IMR-90 (cell line): ENCODE data around the gene CDK5RAP2. TPM values are rescaled to one million over a fixed set of nuclear protein-coding genes. Genes with fewer than 3 reads are reported as not detected.

Source experiments
- ATAC-seq: fragments of 200-7000 bp; cut with Tn5 transposase; 2 replicates; pipeline ENCODE4 v1.9.1; 2020; ENCODE audit warnings: low read depth, mild to moderate bottlenecking, moderate library complexity
- BruUV-seq: library from RNA; stranded (reverse); fragments of 400-500 nt; replicated peaks from 2 replicates; lab custom pipeline; 2021; lab: Mats Ljungman, UMichigan
- CTCF ChIA-PET: fragments of 300-600 bp; formaldehyde crosslinking; extraction: SDS; loops from one replicate; lab custom pipeline; 2021; ENCODE audit warnings: antibody characterized with exemption; lab: Yijun Ruan, JAX
- POLR2A ChIA-PET: fragments of 300-600 bp; sonication (Branson Sonifier 250); formaldehyde crosslinking; loops from one replicate; lab custom pipeline; 2022; ENCODE audit warnings: antibody characterized with exemption; ENCODE audit not compliant: unreplicated experiment; lab: Charles Lee
- DNase-seq: peaks from one replicate; pipeline ENCODE4 v3.0.0; 2013
- H2AFZ ChIP-seq: replicated peaks from 2 replicates; pipeline ENCODE3; 2013; ENCODE audit warnings: low read length, mild to moderate bottlenecking; ENCODE audit not compliant: poor library complexity
- H2AK5ac ChIP-seq: 2 replicates; pipeline ENCODE4 v1.6.1; 2013; ENCODE audit warnings: low read depth, low read length, inconsistent platforms
- H2AK9ac ChIP-seq: replicated peaks from 2 replicates; pipeline ENCODE3; 2013; ENCODE audit warnings: mild to moderate bottlenecking, low read depth, low read length, moderate library complexity; ENCODE audit not compliant: poor library complexity
- H2BK120ac ChIP-seq: 2 replicates; pipeline ENCODE4 v1.6.1; 2013; ENCODE audit warnings: low read depth, low read length, inconsistent platforms
- H2BK15ac ChIP-seq: 3 replicates; pipeline ENCODE4 v1.6.1; 2013; ENCODE audit warnings: low read depth, low read length, inconsistent platforms
- H2BK20ac ChIP-seq: 2 replicates; pipeline ENCODE4 v1.6.1; 2013; ENCODE audit warnings: low read depth, mild to moderate bottlenecking, inconsistent platforms, low read length, moderate library complexity
- H2BK5ac ChIP-seq: 2 replicates; pipeline ENCODE4 v1.6.1; 2013; ENCODE audit warnings: mild to moderate bottlenecking, low read depth, low read length, inconsistent platforms; ENCODE audit not compliant: poor library complexity, severe bottlenecking
- H3K14ac ChIP-seq: replicated peaks from 2 replicates; pipeline ENCODE4 v1.6.1; 2013; ENCODE audit warnings: low read depth, low read length, inconsistent platforms
- H3K18ac ChIP-seq: 2 replicates; pipeline ENCODE4 v1.6.1; 2013; ENCODE audit warnings: low read depth, low read length, control low read depth
- H3K23ac ChIP-seq: 2 replicates; pipeline ENCODE4 v1.6.1; 2013; ENCODE audit warnings: low read depth, low read length, inconsistent platforms
- H3K27ac ChIP-seq: 2 replicates; pipeline ENCODE4 v1.5.1; 2013; ENCODE audit warnings: mild to moderate bottlenecking, control low read depth, low read length; ENCODE audit not compliant: insufficient read depth
- H3K27me3 ChIP-seq: 2 replicates; pipeline ENCODE4 v1.6.1; 2013; ENCODE audit warnings: low read length; ENCODE audit not compliant: control insufficient read depth, insufficient read depth
- H3K36me3 ChIP-seq: 2 replicates; pipeline ENCODE4 v1.6.1; 2013; ENCODE audit warnings: low read length, mixed read lengths; ENCODE audit not compliant: control insufficient read depth, insufficient read depth
- H3K4ac ChIP-seq: 2 replicates; pipeline ENCODE4 v1.6.1; 2013; ENCODE audit warnings: low read depth, low read length, inconsistent platforms
- H3K4me1 ChIP-seq: 2 replicates; pipeline ENCODE4 v1.6.1; 2013; ENCODE audit warnings: low read length, mixed read lengths; ENCODE audit not compliant: control insufficient read depth, insufficient read depth
- H3K4me2 ChIP-seq: 2 replicates; pipeline ENCODE4 v1.6.1; 2013; ENCODE audit warnings: low read depth, mild to moderate bottlenecking, control low read depth, low read length, moderate library complexity
- H3K4me3 ChIP-seq: 2 replicates; pipeline ENCODE4 v1.5.1; 2013; ENCODE audit warnings: low read depth, mild to moderate bottlenecking, control low read depth, low read length, moderate library complexity; ENCODE audit not compliant: insufficient read depth
- H3K56ac ChIP-seq: 2 replicates; pipeline ENCODE4 v1.6.1; 2013; ENCODE audit warnings: low read length, inconsistent platforms; ENCODE audit not compliant: insufficient read depth; ENCODE audit errors: extremely low read depth
- H3K79me1 ChIP-seq, 2 experiments: 2 replicates each; pipeline ENCODE4 v1.6.1; 2013; ENCODE audit warnings: low read length in 2 of 2, inconsistent platforms in 1 of 2, low read depth in 1 of 2
- H3K9ac ChIP-seq: 2 replicates; pipeline ENCODE4 v1.6.1; 2013; ENCODE audit warnings: low read depth, low read length, control low read depth
- H3K9me1 ChIP-seq: 2 replicates; pipeline ENCODE4 v1.6.1; 2013; ENCODE audit warnings: low read length, inconsistent platforms; ENCODE audit not compliant: insufficient read depth
- H3K9me3 ChIP-seq: 2 replicates; pipeline ENCODE4 v1.6.1; 2013; ENCODE audit warnings: low read length; ENCODE audit not compliant: control insufficient read depth, insufficient read depth
- H4K20me1 ChIP-seq: 2 replicates; pipeline ENCODE4 v1.6.1; 2013; ENCODE audit warnings: low read length, inconsistent platforms; ENCODE audit not compliant: insufficient read depth
- H4K5ac ChIP-seq: 2 replicates; pipeline ENCODE4 v1.6.1; 2013; ENCODE audit warnings: mild to moderate bottlenecking, low read depth, low read length, control low read depth
- H4K8ac ChIP-seq, 2 experiments: 2 replicates each; pipeline ENCODE4 v1.6.1; 2013; ENCODE audit warnings: low read depth in 2 of 2, low read length in 2 of 2, control low read depth in 1 of 2, inconsistent platforms in 1 of 2
- H4K91ac ChIP-seq: 2 replicates; pipeline ENCODE4 v1.6.1; 2013; ENCODE audit warnings: low read depth, low read length, inconsistent platforms; ENCODE audit not compliant: insufficient read depth
- CEBPB ChIP-seq: IDR thresholded peaks from 2 replicates; pipeline ENCODE4 v1.6.1; 2012; ENCODE audit warnings: low read depth, low read length, improper control_type of control experiment
- FOS ChIP-seq: fragments of 150-350 bp; IDR thresholded peaks from 2 replicates; pipeline ENCODE4 v1.6.1; 2016; ENCODE audit warnings: low read depth, low read length
- MAFK ChIP-seq: IDR thresholded peaks from 2 replicates; pipeline ENCODE4 v1.6.1; 2012; ENCODE audit warnings: low read depth, low read length, improper control_type of control experiment
- MAZ ChIP-seq: IDR thresholded peaks from 2 replicates; pipeline ENCODE4 v1.6.1; 2012; ENCODE audit warnings: low read depth, mild to moderate bottlenecking, low read length, improper control_type of control experiment, moderate library complexity, borderline replicate concordance
- POLR2A ChIP-seq: IDR thresholded peaks from 2 replicates; pipeline ENCODE4 v1.6.1; 2012; ENCODE audit warnings: mild to moderate bottlenecking, low read depth, low read length
- RAD21 ChIP-seq: IDR thresholded peaks from 2 replicates; pipeline ENCODE4 v1.6.1; 2012; ENCODE audit warnings: low read length, improper control_type of control experiment
- RCOR1 ChIP-seq: IDR thresholded peaks from 2 replicates; pipeline ENCODE4 v1.6.1; 2012; ENCODE audit warnings: mild to moderate bottlenecking, low read length, improper control_type of control experiment; ENCODE audit not compliant: insufficient replicate concordance
- WGBS, 2 experiments: methylation state at CpG; one replicate each; pipeline versions ENCODE4 v1.1.5 to v1.1.7; 2013; ENCODE audit warnings: missing lambda C conversion rate in 2 of 2; ENCODE audit not compliant: insufficient read length in 1 of 2; ENCODE audit errors: extremely low coverage in 2 of 2; 5-methylcytosine and 5-hydroxymethylcytosine counted together
- dilution Hi-C: fragments of 300-500 bp; cut with HindIII; formaldehyde crosslinking; loops from one replicate; pipeline ENCODE4 v1.14.3; 2018; ENCODE audit warnings: low sequenced_read_pairs; ENCODE audit not compliant: unreplicated experiment
- in situ Hi-C: fragments of 300-500 bp; cut with MboI; formaldehyde crosslinking; loops from 3 replicates; pipeline ENCODE4 v1.14.3; 2019; ENCODE audit warnings: low sequenced_read_pairs, inconsistent platforms, mixed read lengths
- intact Hi-C: fragments of 100-400 bp; cut with micrococcal nuclease; formaldehyde crosslinking; loops from 2 replicates; pipeline ENCODE4 v1.10.0; 2022
- polyA plus RNA-seq, 3 experiments: library from polyadenylated mRNA; depleted of rRNA; stranded (reverse); fragments of >200 nt; gene quantifications; 2 replicates each; pipeline ENCODE4 v1.2.3, GENCODE V29; 2012; ENCODE audit warnings: low replicate concordance in 1 of 3
- total RNA-seq: library from RNA; depleted of rRNA; stranded (reverse); fragments of >200 nt; gene quantifications from 2 replicates; pipeline ENCODE4 v1.2.3, GENCODE V29; 2012
- TF ChIP-seq, protein P1 (sequence below): conservative IDR thresholded peaks from 2 replicates; pipeline ENCODE4 v1.5.1; 2012; ENCODE audit warnings: mild to moderate bottlenecking, low read depth, low read length, improper control_type of control experiment

The CDK5RAP2 gene
- total and polyA plus RNA-seq, 2 of the 4 experiments (the other 2 are of a cell fraction): 29.5 to 31.7 TPM

DNA sequence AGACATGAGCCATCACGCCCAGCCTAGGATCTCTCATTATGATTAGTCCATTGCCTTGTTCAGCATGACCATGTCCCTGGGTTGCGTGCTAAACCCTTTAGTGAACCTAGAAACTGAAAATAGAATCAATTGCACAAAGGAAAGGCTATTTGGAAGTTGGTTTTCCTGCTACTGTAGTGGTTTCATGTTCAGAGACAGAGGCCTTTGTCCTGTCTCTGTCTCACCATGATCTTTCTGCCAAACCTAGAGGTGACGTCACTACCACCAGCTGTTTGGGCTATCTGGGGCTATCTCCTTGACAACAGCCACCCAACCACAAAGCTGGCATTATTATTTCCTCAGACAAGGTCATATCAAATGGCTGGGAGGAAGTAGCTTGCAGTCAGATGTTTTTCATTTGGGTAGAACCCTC is 4.0 kb upstream of the CDK5RAP2 start (continued):
- TF ChIP-seq, protein P1, sequence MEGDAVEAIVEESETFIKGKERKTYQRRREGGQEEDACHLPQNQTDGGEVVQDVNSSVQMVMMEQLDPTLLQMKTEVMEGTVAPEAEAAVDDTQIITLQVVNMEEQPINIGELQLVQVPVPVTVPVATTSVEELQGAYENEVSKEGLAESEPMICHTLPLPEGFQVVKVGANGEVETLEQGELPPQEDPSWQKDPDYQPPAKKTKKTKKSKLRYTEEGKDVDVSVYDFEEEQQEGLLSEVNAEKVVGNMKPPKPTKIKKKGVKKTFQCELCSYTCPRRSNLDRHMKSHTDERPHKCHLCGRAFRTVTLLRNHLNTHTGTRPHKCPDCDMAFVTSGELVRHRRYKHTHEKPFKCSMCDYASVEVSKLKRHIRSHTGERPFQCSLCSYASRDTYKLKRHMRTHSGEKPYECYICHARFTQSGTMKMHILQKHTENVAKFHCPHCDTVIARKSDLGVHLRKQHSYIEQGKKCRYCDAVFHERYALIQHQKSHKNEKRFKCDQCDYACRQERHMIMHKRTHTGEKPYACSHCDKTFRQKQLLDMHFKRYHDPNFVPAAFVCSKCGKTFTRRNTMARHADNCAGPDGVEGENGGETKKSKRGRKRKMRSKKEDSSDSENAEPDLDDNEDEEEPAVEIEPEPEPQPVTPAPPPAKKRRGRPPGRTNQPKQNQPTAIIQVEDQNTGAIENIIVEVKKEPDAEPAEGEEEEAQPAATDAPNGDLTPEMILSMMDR: no peak

DNA sequence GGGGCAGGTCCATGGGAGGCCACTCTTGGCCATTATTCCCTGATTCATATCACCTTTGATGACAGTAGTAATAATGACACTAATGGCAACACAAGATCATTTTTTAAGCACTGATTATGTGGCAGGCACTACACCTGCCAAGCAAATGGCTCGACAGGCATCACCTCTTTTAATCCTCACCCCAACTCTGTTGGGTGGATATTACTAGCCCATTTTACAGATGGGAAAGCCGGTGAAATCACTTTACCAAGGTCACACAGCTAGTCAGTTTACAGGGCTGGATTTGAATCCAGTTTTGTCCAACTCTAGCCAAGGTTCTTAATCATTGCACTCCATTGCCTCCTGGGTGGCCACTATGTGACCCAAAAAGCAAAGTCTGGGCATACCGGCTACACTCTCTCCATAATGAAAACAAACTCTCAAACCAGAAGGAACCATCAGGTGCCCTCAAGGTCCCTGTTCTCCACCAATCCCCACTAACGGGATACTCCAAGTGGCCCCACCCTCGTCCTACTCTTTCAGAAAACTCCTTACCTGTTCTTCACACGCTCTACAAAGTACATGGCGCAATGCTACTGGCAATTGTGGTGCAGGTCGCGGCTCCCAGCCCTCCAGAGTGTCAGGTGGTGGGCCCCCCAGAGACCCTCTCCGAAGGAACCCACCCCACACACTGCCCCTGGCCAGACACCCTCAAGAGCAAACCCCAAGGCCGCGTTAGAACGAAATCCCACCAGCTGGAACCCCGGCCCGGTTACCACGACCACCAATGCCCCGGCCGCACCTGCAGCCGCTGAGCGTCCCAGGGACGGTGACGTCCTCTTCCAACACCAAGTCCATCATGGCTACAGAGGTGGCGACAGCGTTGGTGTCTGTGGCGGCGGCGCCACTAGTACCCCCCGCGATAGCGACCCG is 572 bp downstream of the CDK5RAP2 start:
- no peak for DNase-seq
- Histone ChIP-seq H2AFZ (peak overlapping the region; percentile 91), H4K20me1 (no peaks in the 10 kb centered on the region), H2BK120ac (no peak overlapping the region), H3K56ac (no peak overlapping the region; the same call in none of the 2 replicates), H4K91ac (peak overlapping the region; percentile 43; the same call in 1 of the 2 replicates), H2AK5ac (peak overlapping the region; percentile 49), H4K8ac (peak overlapping the region; percentile 58 to 61; a peak in 3 of 4 replicates), H2BK5ac (peak overlapping the region; percentile 14), H3K79me1 (peaks cover 18 to 44% of the 10 kb centered on the region in 2 experiments), H2BK20ac (no peak overlapping the region), H3K27ac (peak overlapping the region; percentile 65), H3K18ac (no peak overlapping the region), H3K27me3 (no peaks in the 10 kb centered on the region), H3K9ac (peak overlapping the region; percentile 60), H3K4ac (peak overlapping the region; percentile 56), H3K9me1 (peaks cover 12% of the 10 kb centered on the region), H2AK9ac (peak overlapping the region; percentile 89), H3K36me3 (no peaks in the 10 kb centered on the region), H3K4me1 (peaks cover 7% of the 10 kb centered on the region), H3K9me3 (no peaks in the 10 kb centered on the region), H3K23ac (peak overlapping the region; percentile 63; the same call in 1 of the 2 replicates), H3K4me2 (peak overlapping the region; percentile 88), H3K14ac (peak overlapping the region; percentile 49), H3K4me3 (peak overlapping the region; percentile 72), H4K5ac (peak overlapping the region; percentile 36), H2BK15ac (no peak overlapping the region)
- 0 out of 2 replicates have a peak, but pooled peaks have one; percentile 18 for TF ChIP-seq CEBPB
- TF ChIP-seq MAZ: no peak
- no peak for TF ChIP-seq MAFK
- TF ChIP-seq RAD21: no peak
- TF ChIP-seq FOS: no peak
- no peak for TF ChIP-seq RCOR1
- TF ChIP-seq POLR2A: no peak
- dilution Hi-C loops: no loop called here
- no TSS peak for BruUV-seq
- ATAC-seq: peak; percentile 3; the same call in 1 of the 2 replicates
- ChIA-PET POLR2A (interaction anchor here (0.6 kb wide), 1 partner anchor 41 kb away, joined by 8 read pairs; no protein-coding TSS in a partner anchor), CTCF (no interaction called here)
- intact Hi-C loops: no loop called here
- WGBS, 2 experiments: 7% methylated on average over 12 of the region's 31 CpGs; no CpG with 5 or more reads in 1 of the 2 experiments
- in situ Hi-C loops: no loop called here
